K562 (cell line): ENCODE measurements around the gene VPS35. TPM values are rescaled to one million over a fixed set of nuclear protein-coding genes. Genes with fewer than 3 reads are reported as not detected.

Experiments
- ARNT ChIP-seq, 2 experiments: fragments of 450-650 bp; IDR thresholded peaks; 2 replicates each; pipeline ENCODE4 v1.6.1; 2016; ENCODE audit warnings: mild to moderate bottlenecking in 1 of 2
- CGGBP1 ChIP-seq: fragments of 250-450 bp; sonication (Bioruptor Pico); IDR thresholded peaks from 2 replicates; pipeline ENCODE4 v1.9.0; 2021; ENCODE audit warnings: mild to moderate bottlenecking
- CHCHD3 ChIP-seq: fragments of 250-450 bp; sonication (Bioruptor Pico); IDR thresholded peaks from 2 replicates; pipeline ENCODE4 v2.1.2; 2022; ENCODE audit warnings: mild to moderate bottlenecking
- CREB1 ChIP-seq, 2 experiments: sonication (generic) in 1 of 2; formaldehyde crosslinking in 1 of 2; IDR thresholded peaks; 2 replicates each; pipeline versions ENCODE4 v1.6.1 to v1.8.0; 2012 to 2022; ENCODE audit warnings: inconsistent platforms in 1 of 2, mild to moderate bottlenecking in 1 of 2, missing genetic modification reagents in 1 of 2, moderate library complexity in 1 of 2
- CTCF ChIP-seq, 3 experiments: IDR thresholded peaks in 2 of 3; conservative IDR thresholded peaks in 1 of 3; 2 replicates each; pipeline ENCODE4 v1.5.1; 2011 to 2012; ENCODE audit warnings: low read length in 3 of 3, mild to moderate bottlenecking in 3 of 3, control low read depth in 2 of 3, improper control_type of control experiment in 1 of 3, inconsistent platforms in 1 of 3, low read depth in 1 of 3, mixed read lengths in 1 of 3, moderate library complexity in 1 of 3; ENCODE audit not compliant: insufficient read depth in 2 of 3
- E2F4 ChIP-seq: sonication (generic); formaldehyde crosslinking; IDR thresholded peaks from 2 replicates; pipeline ENCODE4 v1.8.0; 2022; ENCODE audit warnings: mild to moderate bottlenecking, low read depth, missing genetic modification reagents
- FOS ChIP-seq: IDR thresholded peaks from 3 replicates; pipeline ENCODE4 v1.6.1; 2011; ENCODE audit not compliant: insufficient read length; ENCODE audit errors: extremely low read depth
- GABPB1 ChIP-seq: sonication (generic); formaldehyde crosslinking; IDR thresholded peaks from 2 replicates; pipeline ENCODE4 v1.8.0; 2022; ENCODE audit warnings: mild to moderate bottlenecking, missing genetic modification reagents
- HCFC1 ChIP-seq: IDR thresholded peaks from 2 replicates; pipeline ENCODE4 v1.6.1; 2012; ENCODE audit warnings: low read depth, low read length, improper control_type of control experiment
- KDM5B ChIP-seq: fragments of 200-600 bp; sonication (generic); IDR thresholded peaks from 2 replicates; pipeline ENCODE4 v1.6.1; 2012; ENCODE audit warnings: low read depth, mild to moderate bottlenecking, moderate library complexity, low read length, control low read depth, inconsistent platforms; ENCODE audit not compliant: insufficient replicate concordance
- LARP7 ChIP-seq: fragments of 450-650 bp; IDR thresholded peaks from 2 replicates; pipeline ENCODE4 v1.6.1; 2016
- MBD2 ChIP-seq: sonication (generic); IDR thresholded peaks from 2 replicates; pipeline ENCODE4 v1.6.1; 2016; ENCODE audit warnings: low read depth, borderline replicate concordance
- TEAD1 ChIP-seq, 2 experiments: fragments of 450-650 bp in 1 of 2; sonication (generic) in 1 of 2; formaldehyde crosslinking; IDR thresholded peaks; 2 replicates each; pipeline versions ENCODE4 v1.4.0 to v1.8.0; 2020 to 2022; ENCODE audit warnings: mild to moderate bottlenecking in 2 of 2, missing genetic modification reagents in 1 of 2
- polyA plus RNA-seq, 8 experiments: library from polyadenylated mRNA; depleted of rRNA in 4 of 8; stranded (reverse) in 5 of 8; unstranded in 3 of 8; fragments of >200 nt; fragmentation: Nextera tagmentation in 2 of 8; fragmentation: Illumina TruSeq in 1 of 8; extraction: Ambion mirVana in 2 of 8; extraction: Trizol in 1 of 8; gene quantifications; 2 replicates each; pipeline versions ENCODE4 v1.2.1 to v1.2.3, GENCODE V29; 2011 to 2014; ENCODE audit warnings: inconsistent platforms in 1 of 8, missing spikeins in 1 of 8
- total RNA-seq, 7 experiments: library from RNA; depleted of rRNA in 6 of 7; stranded (reverse); fragments of >200 nt in 6 of 7; fragmentation: Illumina TruSeq in 2 of 7; extraction: Trizol in 2 of 7; gene quantifications; 2 replicates each; pipeline versions ENCODE4 v1.2.1 to v1.2.3, GENCODE V29; 2011 to 2021; ENCODE audit warnings: low replicate concordance in 1 of 7
- TF ChIP-seq, protein P1 (sequence below), 2 experiments: IDR thresholded peaks; 2 replicates each; pipeline ENCODE4 v1.6.1; 2011; ENCODE audit warnings: borderline replicate concordance in 1 of 2, control low read depth in 1 of 2, low read depth in 1 of 2, low read length in 1 of 2, mild to moderate bottlenecking in 1 of 2, mixed read lengths in 1 of 2, moderate library complexity in 1 of 2; ENCODE audit not compliant: insufficient read depth in 1 of 2, insufficient read length in 1 of 2, poor library complexity in 1 of 2, severe bottlenecking in 1 of 2; ENCODE audit errors: extremely low read depth in 1 of 2
- TF ChIP-seq, protein P2 (sequence below), 2 experiments: IDR thresholded peaks; 2 replicates each; pipeline ENCODE4 v1.6.1; 2012; ENCODE audit warnings: improper control_type of control experiment in 2 of 2, low read depth in 2 of 2, low read length in 2 of 2, borderline replicate concordance in 1 of 2
- TF ChIP-seq, protein P3 (sequence below): IDR thresholded peaks from 2 replicates; pipeline ENCODE4 v1.6.1; 2014; ENCODE audit warnings: antibody characterized with exemption

The VPS35 gene
- total and polyA plus RNA-seq, 9 of the 15 experiments (the other 6 are each of a cell fraction or from before 2014, with no cell fraction given) = 32.7 to 131 (median 66.2) TPM

DNA sequence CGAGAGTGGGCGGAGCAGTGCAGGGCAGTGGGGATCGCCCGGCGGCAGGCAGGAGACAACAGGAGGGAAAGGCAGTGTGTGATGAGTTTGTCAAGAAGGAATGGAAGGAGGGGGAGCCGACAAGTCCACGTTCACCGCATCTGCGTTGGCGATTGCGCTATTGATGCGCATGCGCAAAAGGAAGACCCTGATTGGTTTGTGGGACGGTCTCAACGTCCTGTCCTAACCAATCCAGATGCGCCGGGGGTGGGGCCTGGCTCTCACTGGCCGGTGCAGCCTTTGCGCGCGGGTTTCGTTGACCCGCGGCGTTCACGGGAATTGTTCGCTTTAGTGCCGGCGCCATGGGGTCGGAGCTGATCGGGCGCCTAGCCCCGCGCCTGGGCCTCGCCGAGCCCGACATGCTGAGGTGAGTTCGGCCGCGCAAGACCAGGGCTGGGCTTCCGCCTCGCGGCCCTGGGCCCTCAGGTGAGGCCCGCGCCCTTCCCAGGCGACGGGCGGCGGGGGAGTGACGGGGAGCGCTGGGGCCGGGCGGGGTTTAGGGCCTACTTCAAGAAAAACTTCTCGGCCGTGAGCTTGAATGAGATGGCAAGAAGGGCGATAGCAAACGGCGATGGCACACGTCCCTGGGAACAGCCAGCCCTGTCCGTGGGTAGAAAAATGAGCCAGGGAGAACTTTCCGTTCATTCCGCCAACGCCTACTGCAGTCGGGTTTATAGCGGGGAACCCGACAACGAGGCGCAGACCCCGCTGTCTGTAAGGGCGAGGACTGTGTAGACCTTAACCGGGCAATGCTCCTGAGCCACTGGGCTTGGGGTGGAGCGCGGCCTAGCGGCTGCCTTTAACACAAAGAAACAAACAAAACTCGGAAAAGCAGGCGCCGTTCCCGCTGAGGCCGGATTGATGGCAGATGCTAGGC lies 645 bp upstream of the VPS35 start, which contains the start of gene ORC6 (continued):
- TF ChIP-seq CREB1 (IDR thresholded peaks at IDR 0.05) (peak; percentile 23; the same call in 1 of the 2 replicates), CREB1 (CRISPR knock-in tag; IDR thresholded peaks at IDR 0.05) (peak; percentile 39; the same call in 1 of the 2 replicates), CHCHD3 (no peak), HCFC1 (peak; percentile 23; the same call in 1 of the 2 replicates), E2F4 (CRISPR knock-in tag) (peak; percentile 87; the same call in 1 of the 2 replicates), ARNT (IDR thresholded peaks at IDR 0.05) (no peak), LARP7 (no peak), KDM5B (peak; percentile 66), FOS (peak; percentile 81), MBD2 (peak; percentile 85; the same call in 1 of the 2 replicates), CGGBP1 (CRISPR knock-in tag) (no peak), TEAD1 (CRISPR knock-in tag; IDR thresholded peaks at IDR 0.05) (0 out of 4 replicates have a peak, but pooled peaks of 1 of the 2 experiments have one; percentile 45), CTCF (IDR thresholded peaks at IDR 0.05 in 2 of 3, conservative IDR thresholded peaks at IDR 0.05 in 1 of 3; ENCODE audit: insufficient read depth in 2 of 3, low read depth in 1 of 3, low read length in 3 of 3) (peak; percentile 61 to 68 (median 62)), GABPB1 (CRISPR knock-in tag) (peak; percentile 60; the same call in 1 of the 2 replicates)
- TF ChIP-seq, protein P1, sequence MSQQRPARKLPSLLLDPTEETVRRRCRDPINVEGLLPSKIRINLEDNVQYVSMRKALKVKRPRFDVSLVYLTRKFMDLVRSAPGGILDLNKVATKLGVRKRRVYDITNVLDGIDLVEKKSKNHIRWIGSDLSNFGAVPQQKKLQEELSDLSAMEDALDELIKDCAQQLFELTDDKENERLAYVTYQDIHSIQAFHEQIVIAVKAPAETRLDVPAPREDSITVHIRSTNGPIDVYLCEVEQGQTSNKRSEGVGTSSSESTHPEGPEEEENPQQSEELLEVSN (IDR thresholded peaks at IDR 0.05; ENCODE audit: borderline replicate concordance in 1 of 2, extremely low read depth in 1 of 2, insufficient read depth in 1 of 2, insufficient read length in 1 of 2, low read depth in 1 of 2, low read length in 1 of 2, poor library complexity in 1 of 2, severe bottlenecking in 1 of 2) = peak; percentile 63 to 86
- TF ChIP-seq, protein P2, sequence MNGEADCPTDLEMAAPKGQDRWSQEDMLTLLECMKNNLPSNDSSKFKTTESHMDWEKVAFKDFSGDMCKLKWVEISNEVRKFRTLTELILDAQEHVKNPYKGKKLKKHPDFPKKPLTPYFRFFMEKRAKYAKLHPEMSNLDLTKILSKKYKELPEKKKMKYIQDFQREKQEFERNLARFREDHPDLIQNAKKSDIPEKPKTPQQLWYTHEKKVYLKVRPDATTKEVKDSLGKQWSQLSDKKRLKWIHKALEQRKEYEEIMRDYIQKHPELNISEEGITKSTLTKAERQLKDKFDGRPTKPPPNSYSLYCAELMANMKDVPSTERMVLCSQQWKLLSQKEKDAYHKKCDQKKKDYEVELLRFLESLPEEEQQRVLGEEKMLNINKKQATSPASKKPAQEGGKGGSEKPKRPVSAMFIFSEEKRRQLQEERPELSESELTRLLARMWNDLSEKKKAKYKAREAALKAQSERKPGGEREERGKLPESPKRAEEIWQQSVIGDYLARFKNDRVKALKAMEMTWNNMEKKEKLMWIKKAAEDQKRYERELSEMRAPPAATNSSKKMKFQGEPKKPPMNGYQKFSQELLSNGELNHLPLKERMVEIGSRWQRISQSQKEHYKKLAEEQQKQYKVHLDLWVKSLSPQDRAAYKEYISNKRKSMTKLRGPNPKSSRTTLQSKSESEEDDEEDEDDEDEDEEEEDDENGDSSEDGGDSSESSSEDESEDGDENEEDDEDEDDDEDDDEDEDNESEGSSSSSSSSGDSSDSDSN (IDR thresholded peaks at IDR 0.05; ENCODE audit: borderline replicate concordance in 1 of 2, low read depth in 2 of 2, low read length in 2 of 2) = 0 out of 4 replicates have a peak, but pooled peaks of 1 of the 2 experiments have one; percentile 61
- TF ChIP-seq, protein P3, sequence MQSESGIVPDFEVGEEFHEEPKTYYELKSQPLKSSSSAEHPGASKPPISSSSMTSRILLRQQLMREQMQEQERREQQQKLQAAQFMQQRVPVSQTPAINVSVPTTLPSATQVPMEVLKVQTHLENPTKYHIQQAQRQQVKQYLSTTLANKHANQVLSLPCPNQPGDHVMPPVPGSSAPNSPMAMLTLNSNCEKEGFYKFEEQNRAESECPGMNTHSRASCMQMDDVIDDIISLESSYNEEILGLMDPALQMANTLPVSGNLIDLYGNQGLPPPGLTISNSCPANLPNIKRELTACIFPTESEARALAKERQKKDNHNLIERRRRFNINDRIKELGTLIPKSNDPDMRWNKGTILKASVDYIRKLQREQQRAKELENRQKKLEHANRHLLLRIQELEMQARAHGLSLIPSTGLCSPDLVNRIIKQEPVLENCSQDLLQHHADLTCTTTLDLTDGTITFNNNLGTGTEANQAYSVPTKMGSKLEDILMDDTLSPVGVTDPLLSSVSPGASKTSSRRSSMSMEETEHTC = no peak
